K562 (cell line): ENCODE measurements around the gene ABT1. TPM values are rescaled to one million over a fixed set of nuclear protein-coding genes. Genes with fewer than 3 reads are reported as not detected.
A peak's percentile ranks its signal among the peaks of the same experiment; 100 is the strongest.

ENCODE experiments used
- BCOR ChIP-seq: fragments of 450-650 bp; IDR thresholded peaks from 2 replicates; pipeline ENCODE4 v1.6.1; 2016
- BRF1 ChIP-seq: IDR thresholded peaks from 3 replicates; pipeline ENCODE4 v1.6.1; 2011; ENCODE audit warnings: borderline replicate concordance, mild to moderate bottlenecking; ENCODE audit not compliant: insufficient read length; ENCODE audit errors: extremely low read depth
- C11orf30 ChIP-seq: fragments of 450-650 bp; IDR thresholded peaks from 2 replicates; pipeline ENCODE4 v1.6.1; 2016; ENCODE audit warnings: low read depth, mild to moderate bottlenecking
- CXXC5 ChIP-seq: fragments of 250-450 bp; sonication (Bioruptor Pico); IDR thresholded peaks from 2 replicates; pipeline ENCODE4 v1.8.0; 2022; ENCODE audit warnings: inconsistent platforms, mild to moderate bottlenecking, moderate library complexity
- DACH1 ChIP-seq: fragments of 450-650 bp; IDR thresholded peaks from 2 replicates; pipeline ENCODE4 v1.6.1; 2018; ENCODE audit not compliant: partially characterized antibody
- DIDO1 ChIP-seq: fragments of 450-650 bp; IDR thresholded peaks from 2 replicates; pipeline ENCODE4 v1.6.1; 2016; ENCODE audit warnings: low read depth, missing biosample characterization, missing genetic modification characterization
- ELF2 ChIP-seq: fragments of 250-450 bp; sonication (Bioruptor Pico); IDR thresholded peaks from 2 replicates; pipeline ENCODE4 v1.5.0; 2021; ENCODE audit warnings: mild to moderate bottlenecking
- FOSL1 ChIP-seq: fragments of 200-800 bp; sonication (Bioruptor generic); conservative IDR thresholded peaks from 2 replicates; pipeline ENCODE4 v1.6.1; 2016; ENCODE audit warnings: missing genetic modification characterization, missing compliant biosample characterization
- NFIC ChIP-seq: fragments of 450-650 bp; IDR thresholded peaks from 2 replicates; pipeline ENCODE4 v1.6.1; 2017; ENCODE audit warnings: mild to moderate bottlenecking, inconsistent platforms
- NR2C2 ChIP-seq, 2 experiments: fragments of 200-800 bp in 1 of 2; sonication (Bioruptor generic) in 1 of 2; sonication (generic) in 1 of 2; formaldehyde crosslinking in 1 of 2; IDR thresholded peaks; 2 replicates each; pipeline versions ENCODE4 v1.6.1 to v1.8.0; 2016 to 2022; ENCODE audit warnings: mild to moderate bottlenecking in 1 of 2, missing compliant biosample characterization in 1 of 2, missing genetic modification characterization in 1 of 2, missing genetic modification reagents in 1 of 2
- NR4A1 ChIP-seq, 2 experiments: fragments of 250-450 bp in 1 of 2; fragments of 450-650 bp in 1 of 2; sonication (Bioruptor Pico) in 1 of 2; IDR thresholded peaks; 2 replicates each; pipeline versions ENCODE4 v1.4.0 to v1.6.1; 2016 to 2020; ENCODE audit warnings: mild to moderate bottlenecking in 2 of 2, missing compliant biosample characterization in 1 of 2, missing genetic modification characterization in 1 of 2, moderate library complexity in 1 of 2
- RBBP5 ChIP-seq: fragments of 200-600 bp; sonication (generic); IDR thresholded peaks from 2 replicates; pipeline ENCODE4 v1.6.1; 2012; ENCODE audit warnings: borderline replicate concordance, mild to moderate bottlenecking, low read length, control low read depth, inconsistent platforms; ENCODE audit not compliant: insufficient read depth, poor library complexity, severe bottlenecking
- RBFOX2 ChIP-seq: fragments of 200-400 bp; formaldehyde crosslinking; IDR thresholded peaks from 2 replicates; pipeline ENCODE4 v1.6.1; 2017; ENCODE audit warnings: low read depth, mild to moderate bottlenecking, low read length, moderate library complexity
- SPI1 ChIP-seq: IDR thresholded peaks from 2 replicates; pipeline ENCODE4 v1.6.1; 2011; ENCODE audit warnings: low read depth, low read length, control low read depth, borderline replicate concordance
- STAG1 ChIP-seq: sonication (generic); formaldehyde crosslinking; IDR thresholded peaks from 2 replicates; pipeline ENCODE4 v1.5.0; 2020; ENCODE audit warnings: missing genetic modification reagents, borderline replicate concordance
- TAF7 ChIP-seq: fragments of 450-650 bp; IDR thresholded peaks from 2 replicates; pipeline ENCODE4 v1.6.1; 2016; ENCODE audit warnings: missing genetic modification characterization, missing compliant biosample characterization
- TBL1XR1 ChIP-seq, 2 experiments: IDR thresholded peaks; 2 replicates each; pipeline ENCODE4 v1.6.1; 2012; ENCODE audit warnings: improper control_type of control experiment in 2 of 2, low read length in 2 of 2, mild to moderate bottlenecking in 1 of 2
- TCF7L2 ChIP-seq: fragments of 150-350 bp; IDR thresholded peaks from 2 replicates; pipeline ENCODE4 v1.6.1; 2016; ENCODE audit warnings: low read depth, mild to moderate bottlenecking, low read length, moderate library complexity
- XRCC5 ChIP-seq: fragments of 200-400 bp; formaldehyde crosslinking; IDR thresholded peaks from 2 replicates; pipeline ENCODE4 v1.6.1; 2017; ENCODE audit warnings: low read depth, mild to moderate bottlenecking, low read length
- ZNF57 ChIP-seq: fragments of 450-650 bp; formaldehyde crosslinking; IDR thresholded peaks from 2 replicates; pipeline ENCODE4 v1.4.0; 2020; ENCODE audit warnings: mild to moderate bottlenecking, moderate library complexity
- polyA plus RNA-seq, 8 experiments: library from polyadenylated mRNA; depleted of rRNA in 4 of 8; stranded (reverse) in 5 of 8; unstranded in 3 of 8; fragments of >200 nt; fragmentation: Nextera tagmentation in 2 of 8; fragmentation: Illumina TruSeq in 1 of 8; extraction: Ambion mirVana in 2 of 8; extraction: Trizol in 1 of 8; gene quantifications; 2 replicates each; pipeline versions ENCODE4 v1.2.1 to v1.2.3, GENCODE V29; 2011 to 2014; ENCODE audit warnings: inconsistent platforms in 1 of 8, missing spikeins in 1 of 8
- total RNA-seq, 7 experiments: library from RNA; depleted of rRNA in 6 of 7; stranded (reverse); fragments of >200 nt in 6 of 7; fragmentation: Illumina TruSeq in 2 of 7; extraction: Trizol in 2 of 7; gene quantifications; 2 replicates each; pipeline versions ENCODE4 v1.2.1 to v1.2.3, GENCODE V29; 2011 to 2021; ENCODE audit warnings: low replicate concordance in 1 of 7
- TF ChIP-seq, protein P1 (sequence below), 2 experiments: IDR thresholded peaks; 2 replicates each; pipeline ENCODE4 v1.6.1; 2012; ENCODE audit warnings: improper control_type of control experiment in 2 of 2, low read depth in 2 of 2, low read length in 2 of 2, borderline replicate concordance in 1 of 2
- TF ChIP-seq, protein P2 (sequence below): fragments of 450-650 bp; formaldehyde crosslinking; IDR thresholded peaks from 2 replicates; pipeline ENCODE4 v1.4.0; 2022; ENCODE audit warnings: missing genetic modification characterization

The ABT1 gene
- total and polyA plus RNA-seq, 9 of the 15 experiments (the other 6 are each of a cell fraction or from before 2014, with no cell fraction given) = 8.8 to 52.7 (median 40.7) TPM

DNA sequence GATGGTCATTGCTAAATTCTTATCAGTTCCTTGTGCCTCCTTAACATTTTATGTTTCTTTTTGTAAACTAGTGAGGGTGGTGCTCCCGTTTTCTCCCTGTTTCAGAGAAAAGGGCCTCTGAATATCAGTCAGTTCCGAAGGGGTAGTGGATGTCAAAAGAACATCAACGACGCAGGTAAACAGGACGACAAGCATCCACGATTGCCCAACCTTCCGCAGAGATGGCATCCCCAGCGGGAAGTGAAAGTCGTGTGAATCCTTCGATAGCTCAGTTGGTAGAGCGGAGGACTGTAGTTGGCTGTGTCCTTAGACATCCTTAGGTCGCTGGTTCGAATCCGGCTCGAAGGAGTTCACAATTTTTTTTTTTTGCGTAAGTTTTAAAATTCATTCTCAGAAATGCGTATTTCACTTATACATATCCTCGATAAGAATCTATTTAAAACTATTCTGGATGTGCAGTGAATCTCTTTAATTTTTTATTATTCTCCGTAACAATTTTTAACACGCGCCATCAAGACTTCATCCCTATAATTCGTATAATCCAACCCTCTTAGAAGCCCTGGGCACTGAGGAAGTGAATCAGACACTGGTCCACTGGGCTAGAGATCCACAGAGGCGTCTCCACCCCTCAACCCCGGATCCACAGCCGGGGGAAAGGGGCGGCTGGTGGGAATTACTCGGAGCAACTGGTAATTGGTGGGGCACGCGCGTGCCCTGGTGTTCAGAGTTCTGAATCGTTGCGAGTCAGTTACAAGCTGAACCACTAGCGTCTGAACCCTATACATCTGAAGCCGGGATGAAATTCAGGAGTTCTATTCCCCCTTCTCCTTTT, 27.9 kb upstream of the ABT1 start (continued):
- TF ChIP-seq RBFOX2 (peak; percentile 56), ELF2 (CRISPR knock-in tag) (no peak), NFIC (peak; percentile 82), DACH1 (peak; percentile 26), STAG1 (CRISPR knock-in tag) (peak; percentile 60; the same call in 1 of the 2 replicates), CXXC5 (CRISPR knock-in tag) (peak; percentile 69), TAF7 (no peak), NR2C2 (CRISPR knock-in tag; IDR thresholded peaks at IDR 0.05) (no peak), NR2C2 (tag; IDR thresholded peaks at IDR 0.05) (peak; percentile 54), BCOR (peak; percentile 86; the same call in 1 of the 2 replicates), SPI1 (0 out of 2 replicates have a peak, but pooled peaks have one; percentile 23), BRF1 (peak; percentile 100), XRCC5 (peak; percentile 79; the same call in 1 of the 2 replicates), NR4A1 (CRISPR knock-in tag; IDR thresholded peaks at IDR 0.05) (0 out of 2 replicates have a peak, but pooled peaks have one; percentile 25), NR4A1 (tag; IDR thresholded peaks at IDR 0.05) (no peak), C11orf30 (no peak), TBL1XR1 (IDR thresholded peaks at IDR 0.05; ENCODE audit: low read length in 2 of 2) (peak; percentile 72 to 95), RBBP5 (peak; percentile 94), DIDO1 (tag) (peak; percentile 12; the same call in 1 of the 2 replicates), ZNF57 (CRISPR knock-in tag) (no peak), TCF7L2 (no peak), FOSL1 (peak; percentile 64)
- TF ChIP-seq, protein P1, sequence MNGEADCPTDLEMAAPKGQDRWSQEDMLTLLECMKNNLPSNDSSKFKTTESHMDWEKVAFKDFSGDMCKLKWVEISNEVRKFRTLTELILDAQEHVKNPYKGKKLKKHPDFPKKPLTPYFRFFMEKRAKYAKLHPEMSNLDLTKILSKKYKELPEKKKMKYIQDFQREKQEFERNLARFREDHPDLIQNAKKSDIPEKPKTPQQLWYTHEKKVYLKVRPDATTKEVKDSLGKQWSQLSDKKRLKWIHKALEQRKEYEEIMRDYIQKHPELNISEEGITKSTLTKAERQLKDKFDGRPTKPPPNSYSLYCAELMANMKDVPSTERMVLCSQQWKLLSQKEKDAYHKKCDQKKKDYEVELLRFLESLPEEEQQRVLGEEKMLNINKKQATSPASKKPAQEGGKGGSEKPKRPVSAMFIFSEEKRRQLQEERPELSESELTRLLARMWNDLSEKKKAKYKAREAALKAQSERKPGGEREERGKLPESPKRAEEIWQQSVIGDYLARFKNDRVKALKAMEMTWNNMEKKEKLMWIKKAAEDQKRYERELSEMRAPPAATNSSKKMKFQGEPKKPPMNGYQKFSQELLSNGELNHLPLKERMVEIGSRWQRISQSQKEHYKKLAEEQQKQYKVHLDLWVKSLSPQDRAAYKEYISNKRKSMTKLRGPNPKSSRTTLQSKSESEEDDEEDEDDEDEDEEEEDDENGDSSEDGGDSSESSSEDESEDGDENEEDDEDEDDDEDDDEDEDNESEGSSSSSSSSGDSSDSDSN (IDR thresholded peaks at IDR 0.05; ENCODE audit: borderline replicate concordance in 1 of 2, low read depth in 2 of 2, low read length in 2 of 2) = 0 out of 4 replicates have a peak, but pooled peaks of 1 of the 2 experiments have one; percentile 31
- TF ChIP-seq, protein P2, sequence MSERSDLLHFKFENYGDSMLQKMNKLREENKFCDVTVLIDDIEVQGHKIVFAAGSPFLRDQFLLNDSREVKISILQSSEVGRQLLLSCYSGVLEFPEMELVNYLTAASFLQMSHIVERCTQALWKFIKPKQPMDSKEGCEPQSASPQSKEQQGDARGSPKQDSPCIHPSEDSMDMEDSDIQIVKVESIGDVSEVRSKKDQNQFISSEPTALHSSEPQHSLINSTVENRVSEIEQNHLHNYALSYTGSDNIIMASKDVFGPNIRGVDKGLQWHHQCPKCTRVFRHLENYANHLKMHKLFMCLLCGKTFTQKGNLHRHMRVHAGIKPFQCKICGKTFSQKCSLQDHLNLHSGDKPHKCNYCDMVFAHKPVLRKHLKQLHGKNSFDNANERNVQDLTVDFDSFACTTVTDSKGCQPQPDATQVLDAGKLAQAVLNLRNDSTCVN (CRISPR knock-in tag) = peak; percentile 71; the same call in 1 of the 2 replicates
